ENCODE data around the gene CES3.

DNA sequence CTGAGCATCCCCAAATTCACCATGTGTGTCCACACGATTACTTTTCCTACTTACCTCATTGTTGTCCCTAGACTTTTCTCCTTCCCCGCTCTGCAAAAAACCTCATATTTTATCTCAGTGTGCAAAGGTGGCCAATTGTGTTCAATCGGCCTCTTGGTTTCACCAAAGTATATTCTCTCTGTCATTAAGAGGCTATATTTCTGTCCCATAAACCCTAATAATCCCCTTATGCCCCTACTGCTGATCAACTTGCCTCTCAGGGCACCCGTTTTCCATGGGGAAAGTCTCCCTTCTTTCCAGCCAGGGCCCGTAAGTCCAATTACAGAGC, 14.1 kb upstream of the CES3 start:
- TF ChIP-seq, protein P1, sequence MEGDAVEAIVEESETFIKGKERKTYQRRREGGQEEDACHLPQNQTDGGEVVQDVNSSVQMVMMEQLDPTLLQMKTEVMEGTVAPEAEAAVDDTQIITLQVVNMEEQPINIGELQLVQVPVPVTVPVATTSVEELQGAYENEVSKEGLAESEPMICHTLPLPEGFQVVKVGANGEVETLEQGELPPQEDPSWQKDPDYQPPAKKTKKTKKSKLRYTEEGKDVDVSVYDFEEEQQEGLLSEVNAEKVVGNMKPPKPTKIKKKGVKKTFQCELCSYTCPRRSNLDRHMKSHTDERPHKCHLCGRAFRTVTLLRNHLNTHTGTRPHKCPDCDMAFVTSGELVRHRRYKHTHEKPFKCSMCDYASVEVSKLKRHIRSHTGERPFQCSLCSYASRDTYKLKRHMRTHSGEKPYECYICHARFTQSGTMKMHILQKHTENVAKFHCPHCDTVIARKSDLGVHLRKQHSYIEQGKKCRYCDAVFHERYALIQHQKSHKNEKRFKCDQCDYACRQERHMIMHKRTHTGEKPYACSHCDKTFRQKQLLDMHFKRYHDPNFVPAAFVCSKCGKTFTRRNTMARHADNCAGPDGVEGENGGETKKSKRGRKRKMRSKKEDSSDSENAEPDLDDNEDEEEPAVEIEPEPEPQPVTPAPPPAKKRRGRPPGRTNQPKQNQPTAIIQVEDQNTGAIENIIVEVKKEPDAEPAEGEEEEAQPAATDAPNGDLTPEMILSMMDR (IDR thresholded peaks at IDR 0.05) = no peak
- TF ChIP-seq POLR2AphosphoS5 (IDR thresholded peaks at IDR 0.05; ENCODE audit: insufficient read depth in 1 of 2, low read depth in 1 of 2) = no peak

Data from vagina (tissue), 2 donors.